ENCODE results near the gene SLC12A1.
A peak's percentile ranks its signal among the peaks of the same experiment; 100 is the strongest.

Gene SLC12A1

GRCh38 chr15:48205981-48206380 is at the start of gene SLC12A1:
SLC12A1 (plus strand) TSS chr15:48206302; CDS start chr15:48207720, 1,418 bp downstream.
- DNase-seq (ENCODE audit: low spot score), result no peak

- no peak for DNase-seq (ENCODE audit: low spot score)
These were observed 37.5 kb upstream of the SLC12A1 start for GRCh38 chr15:48168616-48169015.

GRCh38 chr15:48170981-48171380 is 35.1 kb upstream of the SLC12A1 start:
- no peak for DNase-seq (ENCODE audit: low spot score)

- no peak for DNase-seq (ENCODE audit: low spot score)
These were observed 31.0 kb upstream of the SLC12A1 start for GRCh38 chr15:48175126-48175525.

GRCh38 chr15:48176112-48176511 is 30.0 kb upstream of the SLC12A1 start:
- no peak for DNase-seq (ENCODE audit: low spot score)

- no peak for DNase-seq (ENCODE audit: low spot score)
These were observed 29.1 kb upstream of the SLC12A1 start for GRCh38 chr15:48176957-48177356.

GRCh38 chr15:48177383-48177765 is 28.7 kb upstream of the SLC12A1 start:
- no peak for DNase-seq (ENCODE audit: low spot score)

GRCh38 chr15:48177766-48178647 is 28.1 kb upstream of the SLC12A1 start, which contains the start of gene MYEF2:
MYEF2 (minus strand) TSS chr15:48178295; CDS start chr15:48178237, 58 bp downstream.
- DNase-seq (ENCODE audit: low spot score), result peak; percentile 79

- DNase-seq (ENCODE audit: low spot score), result no peak
These were observed 27.5 kb upstream of the SLC12A1 start for GRCh38 chr15:48178648-48178931.

GRCh38 chr15:48182749-48183148 is 23.4 kb upstream of the SLC12A1 start:
- no peak for DNase-seq (ENCODE audit: low spot score)

- no peak for DNase-seq (ENCODE audit: low spot score)
These were observed 20.6 kb upstream of the SLC12A1 start for GRCh38 chr15:48185529-48185928.

GRCh38 chr15:48186271-48186670 is 19.8 kb upstream of the SLC12A1 start:
- DNase-seq (ENCODE audit: low spot score), result no peak

- DNase-seq (ENCODE audit: low spot score), result peak; percentile 86
These were observed 15.0 kb upstream of the SLC12A1 start for GRCh38 chr15:48190932-48191573.

- no peak for DNase-seq (ENCODE audit: low spot score)
These were observed 14.4 kb upstream of the SLC12A1 start, which contains the start of gene CTXN2 for GRCh38 chr15:48191574-48192225. CTXN2 (plus strand) TSS chr15:48191665; CDS start chr15:48201301, 9,636 bp downstream.

- DNase-seq (ENCODE audit: low spot score), result no peak
These were observed 4.0 kb upstream of the SLC12A1 start for GRCh38 chr15:48202068-48202467.

- DNase-seq (ENCODE audit: low spot score), result no peak
These were observed 15.2 kb downstream of the SLC12A1 start for GRCh38 chr15:48221261-48221660.

- DNase-seq (ENCODE audit: low spot score), result no peak
These were observed 15.8 kb downstream of the SLC12A1 start for GRCh38 chr15:48221885-48222284.

- no peak for DNase-seq (ENCODE audit: low spot score)
These were observed 16.5 kb downstream of the SLC12A1 start for GRCh38 chr15:48222627-48223026.

- DNase-seq (ENCODE audit: low spot score), result no peak
These were observed 19.7 kb downstream of the SLC12A1 start for GRCh38 chr15:48225771-48226170.

- DNase-seq (ENCODE audit: low spot score), result no peak
These were observed 24.4 kb downstream of the SLC12A1 start for GRCh38 chr15:48230498-48230897.

- DNase-seq (ENCODE audit: low spot score), result no peak
These were observed 27.1 kb downstream of the SLC12A1 start for GRCh38 chr15:48233246-48233645.

- no peak for DNase-seq (ENCODE audit: low spot score)
These were observed 33.2 kb downstream of the SLC12A1 start for GRCh38 chr15:48239334-48239733.

GRCh38 chr15:48242015-48242414 is 35.9 kb downstream of the SLC12A1 start:
- DNase-seq (ENCODE audit: low spot score), result no peak

Data from left forelimb (tissue), 1 donor.